GM21529 (cell line): ENCODE data around the gene GRIK2.
"Not testable (repeated sequence)": the region's sequence is repeated elsewhere in the genome, so short reads cannot be mapped to it uniquely, and the experiment has no call there.

ENCODE experiments used
- ATAC-seq: cut with Tn5 transposase; IDR thresholded peaks from one replicate; pipeline ENCODE4 v1.9.1; 2021; ENCODE audit not compliant: unreplicated experiment

Gene GRIK2

GRCh38 chr6:101980924-101981323 is 587.4 kb downstream of the GRIK2 start:
- no peak for ATAC-seq

- ATAC-seq, result no peak
Measured at GRCh38 chr6:101986476-101986875, 593.0 kb downstream of the GRIK2 start.

GRCh38 chr6:101992286-101992685 is 598.8 kb downstream of the GRIK2 start:
- ATAC-seq, result no peak

- no peak for ATAC-seq
Measured at GRCh38 chr6:101994521-101994920, 601.0 kb downstream of the GRIK2 start.

- ATAC-seq, result no peak
Measured at GRCh38 chr6:102015431-102015830, 621.9 kb downstream of the GRIK2 start.

GRCh38 chr6:102022281-102022680 is 628.8 kb downstream of the GRIK2 start:
- ATAC-seq, result no peak

- no peak for ATAC-seq
Measured at GRCh38 chr6:102022803-102023202, 629.3 kb downstream of the GRIK2 start.

GRCh38 chr6:102023977-102024657 is 630.6 kb downstream of the GRIK2 start:
- no peak for ATAC-seq

GRCh38 chr6:102026649-102027048 is 633.1 kb downstream of the GRIK2 start:
- ATAC-seq, result no peak

GRCh38 chr6:102028176-102028575 is 634.7 kb downstream of the GRIK2 start:
- no peak for ATAC-seq

- no peak for ATAC-seq
Measured at GRCh38 chr6:102038964-102039363, 645.5 kb downstream of the GRIK2 start.

GRCh38 chr6:102039441-102039840 is 645.9 kb downstream of the GRIK2 start:
- no peak for ATAC-seq

GRCh38 chr6:102051001-102051400 is 657.5 kb downstream of the GRIK2 start:
- no peak for ATAC-seq

- no peak for ATAC-seq
Measured at GRCh38 chr6:102051720-102052119, 658.2 kb downstream of the GRIK2 start.

GRCh38 chr6:102064142-102064541 is 670.6 kb downstream of the GRIK2 start:
- no peak for ATAC-seq

GRCh38 chr6:102066301-102066700 is 672.8 kb downstream of the GRIK2 start:
- ATAC-seq, result no peak

- no peak for ATAC-seq
Measured at GRCh38 chr6:102068349-102068929, 674.9 kb downstream of the GRIK2 start.

- ATAC-seq, result no peak
Measured at GRCh38 chr6:102075539-102075938, 682.0 kb downstream of the GRIK2 start.

- ATAC-seq, result no peak
Measured at GRCh38 chr6:102085257-102085656, 691.7 kb downstream of the GRIK2 start.

- not testable (repeated sequence) for ATAC-seq
Measured at GRCh38 chr6:102088160-102088559, 694.7 kb downstream of the GRIK2 start.

GRCh38 chr6:102114402-102114801 is 720.9 kb downstream of the GRIK2 start:
- no peak for ATAC-seq

- ATAC-seq, result no peak
Measured at GRCh38 chr6:102115911-102116310, 722.4 kb downstream of the GRIK2 start.

GRCh38 chr6:102118034-102118433 is 724.5 kb downstream of the GRIK2 start:
- ATAC-seq, result no peak
